HepG2 (cell line): ENCODE results near the gene FAS. TPM values are rescaled to one million over a fixed set of nuclear protein-coding genes. Genes with fewer than 3 reads are reported as not detected.

Experiments
- ATAC-seq: fragments of 200-7000 bp; cut with Tn5 transposase; 3 replicates; pipeline ENCODE4 v1.9.1; 2020; ENCODE audit warnings: mild to moderate bottlenecking, moderate library complexity
- BruUV-seq: library from RNA; stranded (reverse); fragments of 400-500 nt; replicated peaks from 2 replicates; lab custom pipeline; 2021; lab: Mats Ljungman, UMichigan
- CTCF ChIA-PET: fragments of 300-600 bp; formaldehyde crosslinking; extraction: SDS; loops from one replicate; lab custom pipeline; 2021; ENCODE audit warnings: low total read pairs, inconsistent platforms, low intra/inter-chr PET ratio; lab: Yijun Ruan, JAX
- POLR2A ChIA-PET: fragments of 350-600 bp; sonication (Branson Sonifier 250); formaldehyde crosslinking; loops from one replicate; lab custom pipeline; 2020; ENCODE audit warnings: antibody characterized with exemption, inconsistent platforms; lab: Yijun Ruan, JAX
- DNase-seq: peaks from one replicate; pipeline ENCODE4 v3.0.0-alpha.2; 2015; ENCODE audit warnings: low spot score
- FAIRE-seq: peaks from 3 replicates; lab custom pipeline; 2011; peaks lifted over from hg19 to GRCh38; lab: Jason Lieb, UNC
- H2AFZ ChIP-seq: one replicate; pipeline ENCODE4 v1.6.1; 2011; ENCODE audit warnings: low read length, inconsistent platforms
- H3K27ac ChIP-seq: fragments of 300-600 bp; 3 replicates; pipeline ENCODE4 v1.8.0; 2011; ENCODE audit warnings: mixed run types, mild to moderate bottlenecking, mixed read lengths, low read length, inconsistent platforms; ENCODE audit not compliant: insufficient read depth; ENCODE audit errors: extremely low read length
- H3K27me3 ChIP-seq, 2 experiments: fragments of 200-600 bp in 1 of 2; 2 replicates in 1 of 2; 3 replicates in 1 of 2; pipeline versions ENCODE4 v1.6.0 to v1.8.0; 2011; ENCODE audit warnings: low read length in 2 of 2, mild to moderate bottlenecking in 2 of 2, moderate library complexity in 2 of 2, inconsistent platforms in 1 of 2; ENCODE audit not compliant: insufficient read depth in 2 of 2, control insufficient read depth in 1 of 2
- H3K36me3 ChIP-seq, 2 experiments: fragments of 200-600 bp in 1 of 2; replicated peaks in 1 of 2; 2 replicates in 1 of 2; 3 replicates in 1 of 2; pipeline versions ENCODE4 v1.5.1 to v1.8.0; 2011; ENCODE audit warnings: low read length in 2 of 2, inconsistent platforms in 1 of 2; ENCODE audit not compliant: insufficient read depth in 2 of 2, control insufficient read depth in 1 of 2
- H3K4me1 ChIP-seq: 2 replicates; pipeline ENCODE4 v1.5.1; 2012; ENCODE audit warnings: low read length, inconsistent platforms; ENCODE audit not compliant: insufficient read depth
- H3K4me2 ChIP-seq: 2 replicates; pipeline ENCODE4 v1.6.0; 2011; ENCODE audit warnings: low read depth, low read length, inconsistent platforms
- H3K4me3 ChIP-seq, 3 experiments: fragments of 200-600 bp in 1 of 3; sonication (generic), shearing (Covaris generic) in 1 of 3; replicated peaks in 1 of 3; 2 replicates each; pipeline ENCODE4 v1.5.1; 2011 to 2016; ENCODE audit warnings: low read length in 3 of 3, inconsistent platforms in 2 of 3, low read depth in 2 of 3, mild to moderate bottlenecking in 2 of 3, control low read depth in 1 of 3, mixed read lengths in 1 of 3; ENCODE audit not compliant: insufficient read depth in 1 of 3
- H3K79me2 ChIP-seq: one replicate; pipeline ENCODE4 v1.6.1; 2011; ENCODE audit warnings: low read length, inconsistent platforms; ENCODE audit not compliant: insufficient read depth
- H3K9ac ChIP-seq: 2 replicates; pipeline ENCODE4 v1.6.0; 2011; ENCODE audit warnings: mild to moderate bottlenecking, low read depth, low read length, inconsistent platforms; ENCODE audit not compliant: insufficient read depth
- H3K9me3 ChIP-seq: 2 replicates; pipeline ENCODE4 v1.5.1; 2012; ENCODE audit warnings: mild to moderate bottlenecking, low read length
- H4K20me1 ChIP-seq: 2 replicates; pipeline ENCODE4 v1.6.0; 2011; ENCODE audit warnings: inconsistent platforms, mild to moderate bottlenecking, low read length, moderate library complexity; ENCODE audit not compliant: insufficient read depth
- ASH2L ChIP-seq: fragments of 300-600, 200-600 bp; sonication (generic); IDR thresholded peaks from 2 replicates; pipeline ENCODE4 v1.7.0; 2017; ENCODE audit warnings: low read depth, mild to moderate bottlenecking, moderate library complexity, mixed read lengths, low read length; ENCODE audit not compliant: insufficient read length
- CCDC6 ChIP-seq: sonication (generic); formaldehyde crosslinking; IDR thresholded peaks from 2 replicates; pipeline ENCODE4 v1.8.1; 2022; ENCODE audit warnings: mild to moderate bottlenecking, missing genetic modification reagents, moderate library complexity
- HDAC1 ChIP-seq: sonication (generic); formaldehyde crosslinking; IDR thresholded peaks from 2 replicates; pipeline ENCODE4 v1.5.1; 2020; ENCODE audit warnings: mild to moderate bottlenecking, missing genetic modification reagents
- HOXD1 ChIP-seq: sonication (generic); formaldehyde crosslinking; IDR thresholded peaks from 2 replicates; pipeline ENCODE4 v1.5.0; 2020; ENCODE audit warnings: missing genetic modification reagents
- IRF1 ChIP-seq: sonication (generic); formaldehyde crosslinking; IDR thresholded peaks from 2 replicates; pipeline ENCODE4 v1.4.0; 2020; ENCODE audit warnings: low read depth, mild to moderate bottlenecking, missing genetic modification reagents
- IRF2 ChIP-seq: IDR thresholded peaks from 2 replicates; pipeline ENCODE4 v1.6.1; 2018; ENCODE audit warnings: missing genetic modification reagents, missing compliant biosample characterization
- RCOR2 ChIP-seq: IDR thresholded peaks from 2 replicates; pipeline ENCODE4 v1.6.1; 2016; ENCODE audit warnings: missing biosample characterization, missing genetic modification reagents
- RFXANK ChIP-seq: IDR thresholded peaks from 2 replicates; pipeline ENCODE4 v1.6.1; 2016
- U2AF2 ChIP-seq: fragments of 200-400 bp; formaldehyde crosslinking; IDR thresholded peaks from 2 replicates; pipeline ENCODE4 v1.6.1; 2017; ENCODE audit warnings: low read depth, mild to moderate bottlenecking, low read length
- ZEB1 ChIP-seq: IDR thresholded peaks from 2 replicates; pipeline ENCODE4 v1.6.1; 2012; ENCODE audit warnings: mild to moderate bottlenecking, low read depth, inconsistent platforms; ENCODE audit not compliant: insufficient replicate concordance
- ZFYVE20 ChIP-seq: sonication (generic); formaldehyde crosslinking; IDR thresholded peaks from 2 replicates; pipeline ENCODE4 v1.8.0; 2023; ENCODE audit warnings: low read depth, mild to moderate bottlenecking, moderate library complexity, missing genetic modification reagents, borderline replicate concordance
- ZKSCAN1 ChIP-seq: fragments of 150-350 bp; IDR thresholded peaks from 2 replicates; pipeline ENCODE4 v1.6.1; 2014; ENCODE audit warnings: low read length
- ZNF180 ChIP-seq: sonication (generic); formaldehyde crosslinking; IDR thresholded peaks from 2 replicates; pipeline ENCODE4 v1.4.0; 2020; ENCODE audit warnings: low read depth, missing genetic modification reagents, borderline replicate concordance
- ZNF331 ChIP-seq: sonication (generic); formaldehyde crosslinking; IDR thresholded peaks from 2 replicates; pipeline ENCODE4 v1.4.0; 2020; ENCODE audit warnings: missing genetic modification reagents
- ZNF362 ChIP-seq: sonication (generic); formaldehyde crosslinking; IDR thresholded peaks from 2 replicates; pipeline ENCODE4 v1.4.0; 2020; ENCODE audit warnings: missing genetic modification reagents, mild to moderate bottlenecking, borderline replicate concordance
- ZNF543 ChIP-seq: sonication (generic); formaldehyde crosslinking; IDR thresholded peaks from 2 replicates; pipeline ENCODE4 v1.4.0; 2020; ENCODE audit warnings: mild to moderate bottlenecking, missing genetic modification reagents
- WGBS: methylation state at CpG from one replicate; pipeline ENCODE4 v1.1.6; 2017; ENCODE audit warnings: low lambda C conversion rate; 5-methylcytosine and 5-hydroxymethylcytosine counted together
- in situ Hi-C: cut with HindIII; loops from 2 replicates; pipeline ENCODE4 v1.10.0; 2017; ENCODE audit warnings: low pct_unique_long_range_greater_than_20kb; ENCODE audit not compliant: extremely low pct_ligation_motif_present
- intact Hi-C: fragments of 100-400 bp; cut with micrococcal nuclease; formaldehyde crosslinking; loops from one replicate; pipeline ENCODE4 v1.10.0; 2022; ENCODE audit not compliant: unreplicated experiment
- polyA plus RNA-seq, 8 experiments: library from polyadenylated mRNA; depleted of rRNA in 3 of 8; stranded (reverse) in 7 of 8; unstranded in 1 of 8; fragments of >200 nt; fragmentation: Illumina TruSeq in 4 of 8; extraction: Trizol in 4 of 8; gene quantifications; 2 replicates each; pipeline versions ENCODE4 v1.2.1 to v1.2.3, GENCODE V29; 2011 to 2016; ENCODE audit warnings: low read depth in 4 of 8, missing spikeins in 1 of 8, mixed read lengths in 1 of 8; ENCODE audit not compliant: insufficient read depth in 1 of 8
- total RNA-seq, 5 experiments: library from RNA; depleted of rRNA; stranded (reverse); fragments of >200 nt; fragmentation: Illumina TruSeq; extraction: Trizol; gene quantifications; 2 replicates each; pipeline ENCODE4 v1.2.3, GENCODE V29; 2016; ENCODE audit warnings: low read depth in 1 of 5

The FAS gene
- total and polyA plus RNA-seq, 2 of the 13 experiments (the other 11 are each of a cell fraction or from before 2014, with no cell fraction given), result 5.9 to 17.9 TPM

- Histone ChIP-seq H3K9ac (no peak overlapping the region), H3K4me2 (no peak overlapping the region), H3K36me3 (no peaks in the 10 kb centered on the region), H2AFZ (no peak overlapping the region), H4K20me1 (no peaks in the 10 kb centered on the region), H3K27ac (no peak overlapping the region), H3K4me1 (peaks cover 17% of the 10 kb centered on the region), H3K79me2 (no peaks in the 10 kb centered on the region)
- 91% methylated on average over 3 of the region's 3 CpGs for WGBS
- no peak for DNase-seq
- POLR2A ChIA-PET, result interaction anchor here (2.1 kb wide), 1 partner anchor 16 kb away, joined by 5 read pairs; the partner anchor contains the start of gene FAS
- no TSS peak for BruUV-seq
- no peak for ATAC-seq
- intact Hi-C loops, result no loop called here
- in situ Hi-C loops, result no loop called here
- no peak for FAIRE-seq
- TF ChIP-seq U2AF2 (no peak), CCDC6 (CRISPR knock-in tag) (no peak), ZNF331 (CRISPR knock-in tag) (no peak), HOXD1 (no peak), RCOR2 (CRISPR knock-in tag) (no peak), RFXANK (CRISPR knock-in tag) (no peak), ZKSCAN1 (no peak), ZNF543 (CRISPR knock-in tag) (no peak)
- TF ChIP-seq, all 625 proteins: peak for 0
- CTCF ChIA-PET, result no interaction called here
- no peaks in the 10 kb centered on the region for H3K27me3 ChIP-seq
- no peaks in the 10 kb centered on the region for H3K9me3 ChIP-seq
- no peak overlapping the region for H3K4me3 ChIP-seq
Measured at GRCh38 chr10:88974012-88974411, 16.6 kb upstream of the FAS start.

- H3K4me3 ChIP-seq, result peak overlapping the region; percentile 40 to 53 (median 49); a peak in 5 of 6 replicates
- ATAC-seq (peak; percentile 65), DNase-seq (no peak), FAIRE-seq (no peak)
- WGBS, result 61% methylated on average over 7 of the region's 7 CpGs
- no peak overlapping the region for H3K9ac ChIP-seq
- H3K27ac ChIP-seq, result no peak overlapping the region
- ChIA-PET POLR2A (interaction anchor here (2.1 kb wide), 1 partner anchor 16 kb away, joined by 5 read pairs; the partner anchor contains the start of gene FAS), CTCF (no interaction called here)
- in situ Hi-C loops, result no loop called here
- no TSS peak for BruUV-seq
- H2AFZ ChIP-seq, result peak overlapping the region; percentile 24
- H3K4me1 ChIP-seq, result peaks cover 17% of the 10 kb centered on the region
- no peaks in the 10 kb centered on the region for H3K9me3 ChIP-seq
- H4K20me1 ChIP-seq, result no peaks in the 10 kb centered on the region
- no peak for TF ChIP-seq ZNF180 (CRISPR knock-in tag)
- no peak for TF ChIP-seq ZFYVE20 (CRISPR knock-in tag)
- TF ChIP-seq IRF2, result peak; percentile 95
- peak; percentile 38 for TF ChIP-seq ASH2L
- TF ChIP-seq IRF1 (CRISPR knock-in tag), result peak; percentile 86; the same call in 1 of the 2 replicates
- TF ChIP-seq HDAC1 (CRISPR knock-in tag), result no peak
- TF ChIP-seq ZNF362, result peak; percentile 62; the same call in 1 of the 2 replicates
- TF ChIP-seq ZEB1, result no peak
- H3K4me2 ChIP-seq, result peak overlapping the region; percentile 50
- intact Hi-C loops, result no loop called here
- H3K79me2 ChIP-seq, result no peaks in the 10 kb centered on the region
- no peaks in the 10 kb centered on the region for H3K36me3 ChIP-seq
- H3K27me3 ChIP-seq, result no peaks in the 10 kb centered on the region
Measured at GRCh38 chr10:88974446-88975376, 15.9 kb upstream of the FAS start.
